Parathyroid adenoma (tissue), 2 donors: ENCODE results near the gene FGF7.
"Not testable (repeated sequence)": the region's sequence is repeated elsewhere in the genome, so short reads cannot be mapped to it uniquely, and the experiment has no call there.

Source experiments
- H2AFZ ChIP-seq: fragments of 300-600 bp; sonication (generic); one replicate; pipeline ENCODE4 v1.7.0; 2017; ENCODE audit warnings: antibody characterized with exemption, mild to moderate bottlenecking
- H3K27ac ChIP-seq: fragments of 300-600 bp; sonication (generic); one replicate; pipeline ENCODE4 v1.7.0; 2017
- H3K27me3 ChIP-seq: fragments of 300-600 bp; sonication (generic); one replicate; pipeline ENCODE4 v1.7.0; 2017; ENCODE audit warnings: low read length; ENCODE audit not compliant: control insufficient read depth, insufficient read depth
- H3K36me3 ChIP-seq: fragments of 300-600 bp; sonication (generic); one replicate; pipeline ENCODE4 v1.7.0; 2017; ENCODE audit warnings: low read length; ENCODE audit not compliant: control insufficient read depth, insufficient read depth
- H3K4me1 ChIP-seq: fragments of 300-600 bp; sonication (generic); one replicate; pipeline ENCODE4 v1.7.0; 2017; ENCODE audit warnings: control low read depth
- H3K4me2 ChIP-seq: fragments of 300-600 bp; sonication (generic); one replicate; pipeline ENCODE4 v1.7.0; 2017; ENCODE audit warnings: low read length
- H3K4me3 ChIP-seq: fragments of 300-600 bp; sonication (generic); one replicate; pipeline ENCODE4 v1.7.0; 2017; ENCODE audit warnings: low read depth, low read length
- H3K79me2 ChIP-seq: fragments of 300-600 bp; sonication (generic); one replicate; pipeline ENCODE4 v1.7.0; 2017; ENCODE audit warnings: control low read depth
- H3K9ac ChIP-seq: fragments of 300-600 bp; sonication (generic); one replicate; pipeline ENCODE4 v1.7.0; 2017; ENCODE audit warnings: mild to moderate bottlenecking
- H3K9me3 ChIP-seq: fragments of 300-600 bp; sonication (generic); one replicate; pipeline ENCODE4 v1.7.0; 2017; ENCODE audit warnings: low read length; ENCODE audit not compliant: control insufficient read depth
- TF ChIP-seq, protein P1 (sequence below): fragments of 300-600 bp; sonication (generic); IDR thresholded peaks from one replicate; pipeline ENCODE4 v1.7.0; 2017; ENCODE audit warnings: antibody characterized with exemption, mild to moderate bottlenecking
- donor health status: primary hyperparathyroidism.

The FGF7 gene

DNA sequence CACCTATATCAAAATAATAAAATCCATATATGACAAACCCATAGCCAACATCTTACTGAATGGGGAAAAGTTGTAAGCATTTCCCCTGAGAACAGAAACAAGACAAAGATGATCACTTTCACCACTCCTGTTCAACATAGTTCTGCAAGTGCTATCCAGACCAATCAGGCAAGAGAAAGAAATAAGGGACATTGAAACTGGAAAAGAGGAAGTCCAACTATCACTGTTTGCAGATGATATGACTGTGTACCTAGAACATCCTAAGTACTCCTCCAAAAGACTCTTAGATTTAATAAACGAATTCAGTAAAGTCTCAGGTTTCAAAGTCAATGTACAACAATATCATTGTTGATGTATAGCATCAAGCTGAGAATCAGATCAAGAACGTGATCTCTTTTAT lies 35.6 kb upstream of the FGF7 start:
- TF ChIP-seq, protein P1, sequence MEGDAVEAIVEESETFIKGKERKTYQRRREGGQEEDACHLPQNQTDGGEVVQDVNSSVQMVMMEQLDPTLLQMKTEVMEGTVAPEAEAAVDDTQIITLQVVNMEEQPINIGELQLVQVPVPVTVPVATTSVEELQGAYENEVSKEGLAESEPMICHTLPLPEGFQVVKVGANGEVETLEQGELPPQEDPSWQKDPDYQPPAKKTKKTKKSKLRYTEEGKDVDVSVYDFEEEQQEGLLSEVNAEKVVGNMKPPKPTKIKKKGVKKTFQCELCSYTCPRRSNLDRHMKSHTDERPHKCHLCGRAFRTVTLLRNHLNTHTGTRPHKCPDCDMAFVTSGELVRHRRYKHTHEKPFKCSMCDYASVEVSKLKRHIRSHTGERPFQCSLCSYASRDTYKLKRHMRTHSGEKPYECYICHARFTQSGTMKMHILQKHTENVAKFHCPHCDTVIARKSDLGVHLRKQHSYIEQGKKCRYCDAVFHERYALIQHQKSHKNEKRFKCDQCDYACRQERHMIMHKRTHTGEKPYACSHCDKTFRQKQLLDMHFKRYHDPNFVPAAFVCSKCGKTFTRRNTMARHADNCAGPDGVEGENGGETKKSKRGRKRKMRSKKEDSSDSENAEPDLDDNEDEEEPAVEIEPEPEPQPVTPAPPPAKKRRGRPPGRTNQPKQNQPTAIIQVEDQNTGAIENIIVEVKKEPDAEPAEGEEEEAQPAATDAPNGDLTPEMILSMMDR = no peak
- no peaks in the 10 kb centered on the region for H3K79me2 ChIP-seq
- H3K9me3 ChIP-seq = no peaks in the 10 kb centered on the region

DNA sequence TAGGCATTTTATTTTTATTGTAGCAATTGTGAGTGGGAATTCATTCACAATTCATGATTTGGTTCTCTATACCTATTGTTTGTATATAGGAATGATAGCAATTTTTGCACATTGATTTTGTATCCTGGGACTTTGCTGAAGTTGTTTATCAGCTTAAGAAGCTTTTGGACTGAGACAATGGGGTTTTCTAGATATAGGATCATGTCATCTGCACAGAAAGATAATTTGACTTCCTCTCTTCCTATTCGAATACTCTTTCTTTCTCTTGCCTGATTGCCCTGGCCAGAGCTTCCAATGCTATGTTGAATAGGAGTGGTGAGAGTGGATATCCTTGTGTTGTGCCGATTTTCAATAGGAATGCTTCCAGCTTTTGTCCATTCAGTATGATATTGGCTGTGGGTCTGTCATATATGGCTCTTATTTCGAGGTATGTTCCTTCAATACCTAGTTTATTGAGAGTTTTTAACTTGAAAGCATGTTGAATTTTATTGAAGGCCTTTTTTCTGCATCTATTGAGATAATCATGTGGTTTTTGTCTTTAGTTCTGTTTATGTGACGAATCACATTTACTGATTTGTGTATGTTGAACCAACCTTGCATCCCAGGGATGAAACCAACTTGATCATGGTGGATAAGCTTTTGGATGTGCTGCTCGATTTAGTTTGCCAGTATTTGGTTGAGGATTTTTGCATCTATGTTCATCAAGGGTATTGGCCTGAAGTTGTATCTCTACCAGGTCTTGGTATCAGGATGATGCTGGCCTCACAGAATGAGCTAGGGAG lies 20.3 kb upstream of the FGF7 start:
- not testable (repeated sequence) for H3K4me3 ChIP-seq, H3K27ac ChIP-seq, H3K27me3 ChIP-seq, H2AFZ ChIP-seq, H3K79me2 ChIP-seq, H3K36me3 ChIP-seq, H3K4me2 ChIP-seq, H3K9me3 ChIP-seq, H3K4me1 ChIP-seq, H3K9ac ChIP-seq

More for the DNA sequence above, 35.6 kb upstream of the FGF7 start:
- Histone ChIP-seq H3K4me2 (no peak overlapping the region), H3K27ac (no peak overlapping the region), H3K4me3 (no peak overlapping the region), H2AFZ (no peak overlapping the region), H3K9ac (no peak overlapping the region), H3K36me3 (no peaks in the 10 kb centered on the region), H3K27me3 (no peaks in the 10 kb centered on the region), H3K4me1 (no peaks in the 10 kb centered on the region)

DNA sequence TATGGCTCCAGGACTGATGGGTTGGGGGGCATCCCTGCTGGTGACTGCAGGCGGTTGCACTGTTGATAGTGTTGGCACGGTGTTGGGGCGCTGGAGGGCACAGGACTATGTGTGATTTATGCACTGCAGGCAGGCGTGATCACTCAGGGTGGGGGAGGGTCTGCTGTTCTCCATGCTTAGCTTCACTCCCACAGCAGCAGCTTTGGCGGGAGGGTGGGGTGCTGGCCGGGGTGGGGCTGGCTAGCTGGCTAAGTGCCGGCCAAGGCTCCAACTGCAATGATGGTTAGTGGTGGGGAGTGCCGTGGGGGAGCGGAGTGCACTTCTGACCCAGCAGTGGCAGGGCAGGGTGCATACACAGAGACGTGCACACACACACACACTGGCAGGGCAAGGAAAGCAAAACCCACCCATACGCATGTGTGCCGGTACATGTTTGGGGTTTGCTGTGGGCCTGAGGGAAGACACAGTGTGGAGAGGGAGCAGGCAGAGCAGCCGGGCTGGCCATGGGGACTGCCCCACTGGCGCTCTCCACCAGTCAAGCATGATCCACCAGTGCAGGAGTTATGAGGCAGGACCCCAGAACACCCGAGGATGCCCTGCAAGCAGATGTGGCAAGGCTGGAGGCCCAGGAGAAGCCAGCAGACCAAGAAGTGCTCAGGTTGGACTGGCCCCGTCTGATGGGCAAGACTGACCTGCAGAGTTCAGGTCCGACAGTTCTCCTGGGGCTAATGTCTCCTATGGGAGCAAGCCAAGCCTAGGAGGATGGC lies 16.5 kb upstream of the FGF7 start:
- no peak overlapping the region for H3K27ac ChIP-seq
- H3K36me3 ChIP-seq = no peaks in the 10 kb centered on the region
- TF ChIP-seq, protein P1 = no peak
- no peaks in the 10 kb centered on the region for H3K4me1 ChIP-seq
- no peak overlapping the region for H3K9ac ChIP-seq
- H2AFZ ChIP-seq = no peak overlapping the region
- no peaks in the 10 kb centered on the region for H3K9me3 ChIP-seq
- H3K79me2 ChIP-seq = no peaks in the 10 kb centered on the region
- H3K4me2 ChIP-seq = no peak overlapping the region
- no peaks in the 10 kb centered on the region for H3K27me3 ChIP-seq
- no peak overlapping the region for H3K4me3 ChIP-seq

DNA sequence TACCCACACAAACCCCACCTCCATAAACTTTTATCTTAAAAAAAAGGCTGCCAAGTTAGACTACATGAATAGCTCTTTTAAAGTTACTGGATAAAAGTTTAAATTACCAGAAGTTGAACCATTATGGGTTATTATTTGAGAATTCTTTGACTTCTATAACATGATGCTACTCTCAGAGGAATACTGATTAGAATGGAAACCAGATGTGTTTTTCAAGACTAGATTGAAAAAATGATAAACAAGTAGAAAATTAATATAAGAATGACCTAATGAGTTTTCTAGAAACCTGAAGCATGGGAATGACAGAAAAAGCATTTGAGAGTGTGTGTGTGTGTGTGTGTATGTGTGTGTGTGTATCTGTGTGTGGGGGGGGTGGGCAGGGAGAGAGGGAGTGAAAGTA lies 12.4 kb upstream of the FGF7 start:
- no peak overlapping the region for H3K9ac ChIP-seq
- H3K79me2 ChIP-seq = no peaks in the 10 kb centered on the region
- H3K4me1 ChIP-seq = no peaks in the 10 kb centered on the region
- no peak overlapping the region for H3K27ac ChIP-seq
- TF ChIP-seq, protein P1 = no peak
- H3K27me3 ChIP-seq = no peaks in the 10 kb centered on the region
- H2AFZ ChIP-seq = no peak overlapping the region
- H3K9me3 ChIP-seq = no peaks in the 10 kb centered on the region
- H3K4me2 ChIP-seq = no peak overlapping the region
- no peaks in the 10 kb centered on the region for H3K36me3 ChIP-seq
- H3K4me3 ChIP-seq = no peak overlapping the region

DNA sequence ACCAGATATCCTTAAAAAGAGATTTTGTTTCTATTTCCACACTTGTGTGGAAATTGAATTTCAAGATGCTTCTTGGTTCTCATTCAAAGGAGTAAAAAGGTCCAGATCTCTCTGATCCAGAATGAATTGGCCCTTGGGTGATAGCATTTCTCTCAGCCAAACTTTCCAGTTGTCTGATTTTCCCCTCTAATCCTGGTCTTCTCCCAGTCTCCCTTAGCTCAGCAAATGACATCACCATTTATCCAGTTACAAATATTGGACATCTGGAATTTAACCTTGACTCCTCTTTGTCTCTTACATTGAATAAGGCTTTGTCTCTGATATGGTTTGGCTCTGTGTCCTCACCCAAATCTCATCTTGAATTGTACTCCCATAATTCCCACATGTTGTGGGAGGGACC lies 10.2 kb upstream of the FGF7 start:
- TF ChIP-seq, protein P1 = no peak
- H3K9ac ChIP-seq = no peak overlapping the region
- H3K4me3 ChIP-seq = no peak overlapping the region
- no peaks in the 10 kb centered on the region for H3K9me3 ChIP-seq
- H3K27ac ChIP-seq = no peak overlapping the region
- no peak overlapping the region for H2AFZ ChIP-seq
- H3K27me3 ChIP-seq = no peaks in the 10 kb centered on the region
- H3K36me3 ChIP-seq = no peaks in the 10 kb centered on the region
- no peak overlapping the region for H3K4me2 ChIP-seq
- H3K4me1 ChIP-seq = no peaks in the 10 kb centered on the region
- no peaks in the 10 kb centered on the region for H3K79me2 ChIP-seq
